GM12878 (cell line): ENCODE data around the gene SNAP23. TPM values are rescaled to one million over a fixed set of nuclear protein-coding genes. Genes with fewer than 3 reads are reported as not detected.

Experiments
- ATAC-seq: fragments of 200-7000 bp; cut with Tn5 transposase; 3 replicates; pipeline ENCODE4 v1.9.1; 2020; ENCODE audit warnings: mild to moderate bottlenecking, moderate library complexity
- BruUV-seq: library from RNA; stranded (reverse); fragments of 400-500 nt; replicated peaks from 2 replicates; lab custom pipeline; 2021; lab: Mats Ljungman, UMichigan
- CTCF ChIA-PET: fragments of 300-600 bp; sonication (Branson Sonifier 250); formaldehyde crosslinking; extraction: SDS; loops from one replicate; lab custom pipeline; 2021; ENCODE audit warnings: inconsistent platforms; lab: Yijun Ruan, JAX
- POLR2A ChIA-PET: fragments of 350-600 bp; formaldehyde crosslinking; extraction: SDS; loops from one replicate; lab custom pipeline; 2021; ENCODE audit warnings: inconsistent platforms; lab: Charles Lee
- RAD21 ChIA-PET: fragments of 300-600 bp; sonication (Branson Sonifier 250); formaldehyde crosslinking; loops from one replicate; lab custom pipeline; 2023; ENCODE audit warnings: antibody characterized with exemption; ENCODE audit not compliant: unreplicated experiment; lab: Charles Lee
- SMC1A ChIA-PET: fragments of 300-600 bp; sonication (Branson Sonifier 250); formaldehyde crosslinking; loops from one replicate; lab custom pipeline; 2023; ENCODE audit not compliant: unreplicated experiment, uncharacterized antibody; lab: Charles Lee
- DNase-seq: peaks from one replicate; pipeline ENCODE4 v3.0.0-alpha.2; 2011; ENCODE audit warnings: low read depth, low spot score
- FAIRE-seq: peaks from 3 replicates; lab custom pipeline; 2011; peaks lifted over from hg19 to GRCh38; lab: Jason Lieb, UNC
- H2AFZ ChIP-seq: 2 replicates; pipeline ENCODE4 v1.6.0; 2011; ENCODE audit warnings: low read depth, low read length, control low read depth; ENCODE audit not compliant: control insufficient read depth
- H3K27ac ChIP-seq: 2 replicates; pipeline ENCODE4 v1.5.1; 2011; ENCODE audit warnings: control low read depth; ENCODE audit not compliant: control insufficient read depth, insufficient read depth
- H3K27me3 ChIP-seq, 2 experiments: replicated peaks in 1 of 2; 2 replicates each; pipeline versions ENCODE4 v1.6.0 to v1.6.1; 2011; ENCODE audit warnings: low read length in 1 of 2; ENCODE audit not compliant: control insufficient read depth in 2 of 2, insufficient read depth in 2 of 2
- H3K36me3 ChIP-seq, 2 experiments: 2 replicates each; pipeline ENCODE4 v1.5.1; 2011; ENCODE audit warnings: low read length in 1 of 2; ENCODE audit not compliant: control insufficient read depth in 2 of 2, insufficient read depth in 2 of 2
- H3K4me1 ChIP-seq: 2 replicates; pipeline ENCODE4 v1.6.1; 2011; ENCODE audit warnings: mild to moderate bottlenecking, low read length, moderate library complexity, mixed read lengths; ENCODE audit not compliant: control insufficient read depth, insufficient read depth
- H3K4me2 ChIP-seq: 2 replicates; pipeline ENCODE4 v1.6.0; 2011; ENCODE audit warnings: control low read depth; ENCODE audit not compliant: control insufficient read depth, insufficient read depth
- H3K4me3 ChIP-seq: fragments of 200-600 bp; sonication (generic); 2 replicates; pipeline ENCODE4 v1.5.1; 2016
- H3K79me2 ChIP-seq: 2 replicates; pipeline ENCODE4 v1.6.0; 2011; ENCODE audit warnings: low read length; ENCODE audit not compliant: control insufficient read depth, insufficient read depth
- H3K9ac ChIP-seq: 2 replicates; pipeline ENCODE4 v1.8.0; 2011; ENCODE audit warnings: low read length, control low read depth, mixed read lengths; ENCODE audit not compliant: control insufficient read depth, insufficient read depth
- H3K9me3 ChIP-seq: replicated peaks from 3 replicates; pipeline ENCODE4 v1.5.1; 2011; ENCODE audit warnings: mild to moderate bottlenecking, low read length; ENCODE audit not compliant: control insufficient read depth, insufficient read depth
- H4K20me1 ChIP-seq: 2 replicates; pipeline ENCODE4 v1.6.0; 2011; ENCODE audit not compliant: control insufficient read depth, insufficient read depth
- ATF7 ChIP-seq: fragments of 450-650 bp; IDR thresholded peaks from 2 replicates; pipeline ENCODE4 v1.6.1; 2016; ENCODE audit warnings: low read depth, mild to moderate bottlenecking
- ELK1 ChIP-seq: IDR thresholded peaks from 2 replicates; pipeline ENCODE4 v1.6.1; 2012; ENCODE audit warnings: low read depth, low read length, improper control_type of control experiment
- HSF1 ChIP-seq: fragments of 150-350 bp; IDR thresholded peaks from 2 replicates; pipeline ENCODE4 v1.6.1; 2014; ENCODE audit warnings: mild to moderate bottlenecking, low read depth, low read length
- MAX ChIP-seq: IDR thresholded peaks from 2 replicates; pipeline ENCODE4 v1.6.1; 2012; ENCODE audit warnings: low read depth, low read length, improper control_type of control experiment
- RELA ChIP-seq: fragments of 450-650 bp; IDR thresholded peaks from 2 replicates; pipeline ENCODE4 v1.8.0; 2014; ENCODE audit warnings: borderline replicate concordance; ENCODE audit not compliant: partially characterized antibody
- SMAD5 ChIP-seq: IDR thresholded peaks from 2 replicates; pipeline ENCODE4 v1.6.1; 2016; ENCODE audit warnings: antibody characterized with exemption, low read depth
- SRF ChIP-seq, 2 experiments: IDR thresholded peaks; 2 replicates each; pipeline ENCODE4 v1.6.1; 2011; ENCODE audit warnings: low read depth in 2 of 2, low read length in 2 of 2, mild to moderate bottlenecking in 1 of 2, moderate library complexity in 1 of 2
- ZBED1 ChIP-seq: IDR thresholded peaks from 2 replicates; pipeline ENCODE4 v1.6.1; 2016; ENCODE audit warnings: borderline replicate concordance
- ZNF687 ChIP-seq: fragments of 450-650 bp; IDR thresholded peaks from 2 replicates; pipeline ENCODE4 v1.6.1; 2017; ENCODE audit warnings: mild to moderate bottlenecking, moderate library complexity
- WGBS: methylation state at CpG from one replicate; pipeline ENCODE4 v1.1.6; 2016; ENCODE audit warnings: low lambda C conversion rate; ENCODE audit not compliant: insufficient replicate concordance, insufficient coverage; ENCODE audit errors: missing lambda C conversion rate; 5-methylcytosine and 5-hydroxymethylcytosine counted together
- in situ Hi-C: fragments of 300-500 bp; cut with MboI; formaldehyde crosslinking; loops from 9 replicates; pipeline ENCODE4 v1.14.3; 2018; ENCODE audit warnings: mixed read lengths
- intact Hi-C: fragments of 100-400 bp; cut with micrococcal nuclease; formaldehyde crosslinking; loops from one replicate; pipeline ENCODE4 v1.14.2; 2022; ENCODE audit not compliant: unreplicated experiment
- polyA plus RNA-seq, 11 experiments: library from polyadenylated mRNA; depleted of rRNA in 4 of 11; unstranded in 6 of 11; stranded (reverse) in 5 of 11; fragments of >200 nt; fragmentation: Nextera tagmentation in 4 of 11; fragmentation: Illumina TruSeq in 1 of 11; extraction: Ambion mirVana in 4 of 11; extraction: Trizol in 1 of 11; gene quantifications; 1 replicate in 1 of 11; 2 replicates in 10 of 11; pipeline versions ENCODE4 v1.2.1 to v1.2.3, GENCODE V29; 2011 to 2016; ENCODE audit warnings: inconsistent platforms in 2 of 11, missing spikeins in 2 of 11, low read depth in 1 of 11
- total RNA-seq, 4 experiments: library from RNA; depleted of rRNA in 3 of 4; stranded (reverse); fragments of >200 nt in 3 of 4; fragmentation: Illumina TruSeq in 1 of 4; extraction: Trizol in 1 of 4; gene quantifications; 2 replicates each; pipeline versions ENCODE4 v1.2.1 to v1.2.3, GENCODE V29; 2013 to 2021
- TF ChIP-seq, protein P1 (sequence below): fragments of 450-650 bp; IDR thresholded peaks from 2 replicates; pipeline ENCODE4 v1.6.1; 2017; ENCODE audit warnings: low read depth, mild to moderate bottlenecking, moderate library complexity

SNAP23 gene
- total and polyA plus RNA-seq, 10 of the 15 experiments (the other 5 are each of a cell fraction or from before 2014, with no cell fraction given), result 51.9 to 127 (median 74.6) TPM

- intact Hi-C loops, result no loop called here
- peak within 1 kb of the TSS; percentile 93 for H3K4me2 ChIP-seq
- TF ChIP-seq RELA (no peak), ATF7 (peak; percentile 61), HSF1 (no peak), MAX (0 out of 2 replicates have a peak, but pooled peaks have one; percentile 17), ZNF687 (peak; percentile 88), SMAD5 (peak; percentile 91), ELK1 (0 out of 2 replicates have a peak, but pooled peaks have one; percentile 52), ZBED1 (no peak), SRF (IDR thresholded peaks at IDR 0.05; ENCODE audit: low read depth in 2 of 2, low read length in 2 of 2) (peak in 1 of 2 experiments; percentile 79; a peak in 2 of 4 replicates)
- TF ChIP-seq, protein P1, sequence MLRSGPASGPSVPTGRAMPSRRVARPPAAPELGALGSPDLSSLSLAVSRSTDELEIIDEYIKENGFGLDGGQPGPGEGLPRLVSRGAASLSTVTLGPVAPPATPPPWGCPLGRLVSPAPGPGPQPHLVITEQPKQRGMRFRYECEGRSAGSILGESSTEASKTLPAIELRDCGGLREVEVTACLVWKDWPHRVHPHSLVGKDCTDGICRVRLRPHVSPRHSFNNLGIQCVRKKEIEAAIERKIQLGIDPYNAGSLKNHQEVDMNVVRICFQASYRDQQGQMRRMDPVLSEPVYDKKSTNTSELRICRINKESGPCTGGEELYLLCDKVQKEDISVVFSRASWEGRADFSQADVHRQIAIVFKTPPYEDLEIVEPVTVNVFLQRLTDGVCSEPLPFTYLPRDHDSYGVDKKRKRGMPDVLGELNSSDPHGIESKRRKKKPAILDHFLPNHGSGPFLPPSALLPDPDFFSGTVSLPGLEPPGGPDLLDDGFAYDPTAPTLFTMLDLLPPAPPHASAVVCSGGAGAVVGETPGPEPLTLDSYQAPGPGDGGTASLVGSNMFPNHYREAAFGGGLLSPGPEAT, result peak; percentile 79
These were observed 4.5 kb upstream of the SNAP23 start, which contains the start of gene ZNF106 for GRCh38 chr15:42490671-42491538. Gene ZNF106 (minus strand): TSS chr15:42491141. CDS start chr15:42472289, 18,852 bp downstream.

More at GRCh38 chr15:42490671-42491538, 4.5 kb upstream of the SNAP23 start, which contains the start of gene ZNF106:
- Histone ChIP-seq H3K27ac (peak within 1 kb of the TSS; percentile 98), H2AFZ (peak within 1 kb of the TSS; percentile 91), H3K4me3 (peak within 1 kb of the TSS; percentile 98), H3K9me3 (no peaks in the 10 kb centered on the region), H3K79me2 (peaks cover 47% of the 10 kb centered on the region), H3K9ac (peak within 1 kb of the TSS; percentile 90), H3K36me3 (no peaks in the 10 kb centered on the region), H3K4me1 (peaks cover 12% of the 10 kb centered on the region), H3K27me3 (no peaks in the 10 kb centered on the region), H4K20me1 (no peaks in the 10 kb centered on the region)
- peak; percentile 70 for ATAC-seq
- ChIA-PET SMC1A (interaction anchor here (0.8 to 3.0 kb wide), 12 partner anchors 9 to 161 kb away, joined by 3 to 14 read pairs (median 5); no protein-coding TSS in a partner anchor), CTCF (interaction anchor here (0.7 to 1.3 kb wide), 5 partner anchors 9 to 116 kb away, joined by 3 to 6 read pairs (median 4); partner anchors contain the start of genes HAUS2 and LRRC57), RAD21 (interaction anchor here (1.0 to 2.5 kb wide), 7 partner anchors 9 to 84 kb away, joined by 3 to 17 read pairs (median 5); partner anchors contain the start of genes HAUS2, LRRC57 and STARD9), POLR2A (interaction anchor here (0.6 to 2.8 kb wide), 12 partner anchors 9 to 218 kb away, joined by 3 to 23 read pairs (median 5); partner anchors contain the start of genes GANC, HAUS2, LRRC57 and STARD9)
- no TSS peak for BruUV-seq
- DNase-seq, result peak; percentile 78
- peak; percentile 80 for FAIRE-seq
- WGBS, result 1% methylated on average over 51 of the region's 51 CpGs
- in situ Hi-C loops, result no loop called here
